ENCODE data around the gene PTGIS. TPM values are rescaled to one million over a fixed set of nuclear protein-coding genes. Genes with fewer than 3 reads are reported as not detected.

Gene PTGIS
- total RNA-seq, 1 donor from 2014 or later: 42.1 TPM

DNA sequence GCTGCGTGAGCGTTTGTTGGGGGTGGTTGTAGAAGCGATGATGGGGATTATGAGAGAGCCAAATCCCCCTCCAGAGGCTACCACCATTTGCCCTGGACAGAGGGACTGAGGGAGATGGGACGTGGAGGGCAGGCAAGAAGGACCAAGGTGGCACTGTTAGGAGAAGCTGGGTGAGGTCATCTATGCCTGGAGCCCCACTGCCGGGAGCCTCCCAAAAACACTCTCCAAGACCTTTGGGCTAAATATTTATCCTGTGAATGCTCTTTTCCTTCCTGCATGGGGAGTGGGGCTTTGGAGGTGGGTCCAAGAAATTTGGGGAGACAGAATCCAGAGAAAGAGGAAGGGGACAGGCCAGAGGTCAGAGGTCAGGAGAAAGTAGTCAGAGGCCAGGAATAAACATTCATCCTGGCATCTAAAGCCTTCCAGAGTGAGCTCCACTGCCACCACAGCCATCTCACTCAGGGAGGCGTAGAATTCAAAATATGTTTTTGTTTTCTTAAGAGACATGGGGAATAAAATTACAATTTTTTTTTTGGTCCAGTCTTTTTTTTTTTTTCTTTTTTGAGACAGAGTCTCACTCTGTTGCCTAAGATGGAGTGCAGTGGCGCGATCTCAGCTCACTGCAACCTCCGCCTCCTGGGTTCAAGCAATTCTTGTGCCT lies 17.8 kb upstream of the PTGIS start:
- Histone ChIP-seq H3K4me3 (no peak overlapping the region), H3K9me3 (no peaks in the 10 kb centered on the region), H3K27me3 (no peaks in the 10 kb centered on the region), H3K27ac (no peak overlapping the region), H3K4me1 (peaks cover 28% of the 10 kb centered on the region), H3K36me3 (no peaks in the 10 kb centered on the region)
- ATAC-seq (no peak), DNase-seq (no peak)
- TF ChIP-seq, protein P1, sequence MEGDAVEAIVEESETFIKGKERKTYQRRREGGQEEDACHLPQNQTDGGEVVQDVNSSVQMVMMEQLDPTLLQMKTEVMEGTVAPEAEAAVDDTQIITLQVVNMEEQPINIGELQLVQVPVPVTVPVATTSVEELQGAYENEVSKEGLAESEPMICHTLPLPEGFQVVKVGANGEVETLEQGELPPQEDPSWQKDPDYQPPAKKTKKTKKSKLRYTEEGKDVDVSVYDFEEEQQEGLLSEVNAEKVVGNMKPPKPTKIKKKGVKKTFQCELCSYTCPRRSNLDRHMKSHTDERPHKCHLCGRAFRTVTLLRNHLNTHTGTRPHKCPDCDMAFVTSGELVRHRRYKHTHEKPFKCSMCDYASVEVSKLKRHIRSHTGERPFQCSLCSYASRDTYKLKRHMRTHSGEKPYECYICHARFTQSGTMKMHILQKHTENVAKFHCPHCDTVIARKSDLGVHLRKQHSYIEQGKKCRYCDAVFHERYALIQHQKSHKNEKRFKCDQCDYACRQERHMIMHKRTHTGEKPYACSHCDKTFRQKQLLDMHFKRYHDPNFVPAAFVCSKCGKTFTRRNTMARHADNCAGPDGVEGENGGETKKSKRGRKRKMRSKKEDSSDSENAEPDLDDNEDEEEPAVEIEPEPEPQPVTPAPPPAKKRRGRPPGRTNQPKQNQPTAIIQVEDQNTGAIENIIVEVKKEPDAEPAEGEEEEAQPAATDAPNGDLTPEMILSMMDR (IDR thresholded peaks at IDR 0.05): no peak
- intact Hi-C loops (cut with DNase I): no loop called here

DNA sequence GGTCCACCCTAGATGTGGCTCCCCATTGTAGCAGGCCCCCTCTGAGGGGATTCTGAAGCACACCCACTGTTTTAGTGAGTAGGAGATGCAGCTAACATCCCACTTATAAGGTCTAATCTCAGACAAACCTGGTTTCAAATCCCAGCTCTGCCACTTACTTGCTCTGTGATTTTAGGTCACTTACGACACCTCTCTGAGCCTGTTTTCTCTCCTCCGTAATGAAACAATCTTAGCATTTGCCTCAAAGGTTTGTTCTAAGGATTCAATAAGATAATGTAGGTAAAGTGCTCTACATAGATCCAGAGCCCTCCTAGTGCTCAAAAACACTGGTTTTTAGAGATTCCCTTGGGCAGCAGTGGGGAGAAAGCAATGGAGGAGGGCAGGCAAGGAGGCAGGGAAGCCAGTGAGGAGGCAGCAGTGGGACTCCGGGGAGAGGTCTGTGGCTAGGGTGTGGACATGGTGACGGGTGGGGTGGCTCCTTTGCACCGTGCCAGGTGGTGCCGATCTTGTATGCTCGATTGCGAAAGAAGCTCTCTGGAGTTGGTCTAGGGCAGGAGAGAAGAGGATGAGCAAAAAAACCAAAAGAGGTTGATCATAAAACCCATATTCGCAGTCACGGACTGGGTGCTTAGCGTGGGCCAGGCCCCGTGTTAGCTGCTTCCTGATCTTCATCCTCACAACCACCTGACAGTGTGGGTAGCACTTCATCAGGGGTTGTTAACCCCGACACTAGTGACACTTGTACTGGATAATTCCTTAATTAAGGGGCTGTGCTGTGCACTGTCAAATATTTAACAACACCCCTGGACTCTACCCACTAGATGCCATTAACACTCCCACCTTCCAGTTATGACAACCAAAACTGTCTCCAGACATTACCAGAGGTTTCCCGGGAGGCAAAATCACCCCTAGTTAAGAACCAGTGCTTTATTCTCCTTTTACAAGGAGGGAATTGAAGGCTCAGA lies 16.8 kb upstream of the PTGIS start:
- Histone ChIP-seq H3K4me1 (peaks cover 30% of the 10 kb centered on the region), H3K27me3 (no peaks in the 10 kb centered on the region), H3K27ac (peak overlapping the region; percentile 55), H3K9me3 (no peaks in the 10 kb centered on the region), H3K36me3 (no peaks in the 10 kb centered on the region), H3K4me3 (no peak overlapping the region)
- intact Hi-C loops (cut with DNase I): no loop called here
- ATAC-seq: peak; percentile 26
- DNase-seq: no peak
- TF ChIP-seq, protein P1 (IDR thresholded peaks at IDR 0.05): no peak

DNA sequence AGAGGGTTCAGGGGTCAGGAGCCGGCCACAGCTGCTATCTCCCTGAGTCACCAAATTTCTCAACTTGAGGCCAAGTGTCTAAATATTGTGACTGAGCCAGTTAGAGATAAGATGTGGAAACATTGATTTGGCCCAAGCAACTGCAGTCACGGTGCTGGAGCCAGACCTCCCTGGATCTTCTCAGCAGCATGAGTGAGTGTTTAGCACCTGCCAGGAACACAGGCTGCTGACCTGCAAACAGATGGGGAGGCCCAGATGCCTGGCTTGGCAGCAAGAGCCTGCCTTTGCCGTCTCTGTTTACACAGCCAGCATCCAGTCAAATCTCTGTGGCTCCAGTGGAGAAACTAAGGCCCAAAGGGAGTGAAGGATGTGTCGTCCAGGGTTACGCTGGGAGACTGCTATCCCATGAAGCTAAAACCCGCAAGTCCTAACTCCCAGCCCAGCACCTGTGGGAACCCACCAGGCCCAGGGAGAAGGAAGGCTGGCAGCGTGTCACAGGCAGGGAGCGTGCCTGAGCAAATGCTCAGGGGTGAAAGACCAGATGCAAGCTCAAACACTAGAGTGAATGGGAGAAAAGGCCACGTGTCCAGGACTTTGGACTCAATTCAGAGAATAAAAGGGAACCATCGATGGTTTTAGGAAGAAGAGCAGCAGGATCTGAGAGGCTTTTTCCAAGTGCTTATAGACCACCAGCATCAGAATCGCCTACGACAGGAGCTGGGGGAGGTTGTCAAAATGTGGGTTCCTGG lies 15.9 kb upstream of the PTGIS start:
- peak; percentile 83 for ATAC-seq
- Histone ChIP-seq H3K4me1 (peaks cover 37% of the 10 kb centered on the region), H3K36me3 (no peaks in the 10 kb centered on the region), H3K27me3 (no peaks in the 10 kb centered on the region), H3K4me3 (no peak overlapping the region), H3K9me3 (no peaks in the 10 kb centered on the region), H3K27ac (peak overlapping the region; percentile 55)
- TF ChIP-seq, protein P1 (IDR thresholded peaks at IDR 0.05): no peak
- intact Hi-C loops (cut with DNase I): no loop called here
- no peak for DNase-seq

- no peak overlapping the region for H3K4me3 ChIP-seq
- H3K36me3 ChIP-seq: no peaks in the 10 kb centered on the region
- intact Hi-C loops (cut with DNase I): no loop called here
- H3K27ac ChIP-seq: no peak overlapping the region
- no peaks in the 10 kb centered on the region for H3K9me3 ChIP-seq
- peaks cover 37% of the 10 kb centered on the region for H3K4me1 ChIP-seq
- no peak for ATAC-seq
- DNase-seq: no peak
- no peaks in the 10 kb centered on the region for H3K27me3 ChIP-seq
- TF ChIP-seq, protein P1 (IDR thresholded peaks at IDR 0.05): no peak
These were observed 15.4 kb upstream of the PTGIS start for GRCh38 chr20:49583343-49583668.

- intact Hi-C loops (cut with DNase I): no loop called here
- TF ChIP-seq, protein P1 (IDR thresholded peaks at IDR 0.05): no peak
- H3K27ac ChIP-seq: no peak overlapping the region
- no peaks in the 10 kb centered on the region for H3K27me3 ChIP-seq
- peaks cover 37% of the 10 kb centered on the region for H3K4me1 ChIP-seq
- H3K36me3 ChIP-seq: no peaks in the 10 kb centered on the region
- no peak overlapping the region for H3K4me3 ChIP-seq
- no peaks in the 10 kb centered on the region for H3K9me3 ChIP-seq
- ATAC-seq (no peak), DNase-seq (no peak)
These were observed 14.7 kb upstream of the PTGIS start for GRCh38 chr20:49582413-49583334.

All from upper lobe of right lung (tissue), 1 donor.